Inflammatory macrophage treated with lipopolysaccharide for 4 hours (primary cell): ENCODE results near the gene APOE.
A peak's percentile ranks its signal among the peaks of the same experiment; 100 is the strongest.
"Not testable (repeated sequence)": the region's sequence is repeated elsewhere in the genome, so short reads cannot be mapped to it uniquely, and the experiment has no call there.

Experiments
- DNase-seq: peaks from one replicate; pipeline ENCODE4 v3.0.0-alpha.2; 2020

APOE gene

DNA sequence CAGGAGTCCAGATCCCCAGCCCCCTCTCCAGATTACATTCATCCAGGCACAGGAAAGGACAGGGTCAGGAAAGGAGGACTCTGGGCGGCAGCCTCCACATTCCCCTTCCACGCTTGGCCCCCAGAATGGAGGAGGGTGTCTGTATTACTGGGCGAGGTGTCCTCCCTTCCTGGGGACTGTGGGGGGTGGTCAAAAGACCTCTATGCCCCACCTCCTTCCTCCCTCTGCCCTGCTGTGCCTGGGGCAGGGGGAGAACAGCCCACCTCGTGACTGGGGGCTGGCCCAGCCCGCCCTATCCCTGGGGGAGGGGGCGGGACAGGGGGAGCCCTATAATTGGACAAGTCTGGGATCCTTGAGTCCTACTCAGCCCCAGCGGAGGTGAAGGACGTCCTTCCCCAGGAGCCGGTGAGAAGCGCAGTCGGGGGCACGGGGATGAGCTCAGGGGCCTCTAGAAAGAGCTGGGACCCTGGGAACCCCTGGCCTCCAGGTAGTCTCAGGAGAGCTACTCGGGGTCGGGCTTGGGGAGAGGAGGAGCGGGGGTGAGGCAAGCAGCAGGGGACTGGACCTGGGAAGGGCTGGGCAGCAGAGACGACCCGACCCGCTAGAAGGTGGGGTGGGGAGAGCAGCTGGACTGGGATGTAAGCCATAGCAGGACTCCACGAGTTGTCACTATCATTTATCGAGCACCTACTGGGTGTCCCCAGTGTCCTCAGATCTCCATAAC is at the start of gene APOE:
Gene APOE, plus strand, starts transcription at position 360 of the 724 bp plus-strand sequence. CDS start 829 bp downstream, outside the sequence.
- no peak for DNase-seq

DNA sequence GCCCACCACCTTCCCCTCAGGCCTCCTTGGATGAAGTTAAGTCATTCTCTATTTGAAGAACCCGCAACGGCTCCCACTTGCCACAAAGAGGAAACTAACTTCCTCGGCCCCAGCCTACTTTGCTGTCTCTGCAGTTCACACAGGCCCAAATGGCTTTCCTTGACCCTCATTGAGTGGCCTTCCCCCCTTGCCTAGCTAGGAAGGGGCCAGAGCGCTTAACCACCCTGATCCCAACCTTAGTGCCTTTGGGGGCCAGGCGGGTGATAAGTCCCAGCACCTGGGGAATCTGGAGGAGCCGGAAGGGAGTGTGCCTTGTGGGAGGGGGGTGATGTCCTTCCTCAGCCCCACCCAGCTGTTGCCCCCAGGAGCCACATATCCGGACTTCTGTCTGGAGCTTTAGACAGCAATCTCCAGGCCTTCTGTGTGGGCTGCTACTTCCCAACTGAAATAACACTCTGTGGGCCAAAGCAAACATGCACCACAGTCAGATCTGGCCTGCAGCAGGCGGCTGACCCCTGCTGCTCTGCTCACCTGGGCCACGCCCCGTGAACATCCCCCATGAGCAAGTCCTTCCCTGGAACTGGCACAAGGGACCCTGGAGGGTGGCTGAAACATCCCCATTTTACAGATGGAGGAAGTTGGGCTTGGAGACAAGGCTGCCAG is 49.0 kb upstream of the APOE start:
- peak; percentile 72 for DNase-seq

DNA sequence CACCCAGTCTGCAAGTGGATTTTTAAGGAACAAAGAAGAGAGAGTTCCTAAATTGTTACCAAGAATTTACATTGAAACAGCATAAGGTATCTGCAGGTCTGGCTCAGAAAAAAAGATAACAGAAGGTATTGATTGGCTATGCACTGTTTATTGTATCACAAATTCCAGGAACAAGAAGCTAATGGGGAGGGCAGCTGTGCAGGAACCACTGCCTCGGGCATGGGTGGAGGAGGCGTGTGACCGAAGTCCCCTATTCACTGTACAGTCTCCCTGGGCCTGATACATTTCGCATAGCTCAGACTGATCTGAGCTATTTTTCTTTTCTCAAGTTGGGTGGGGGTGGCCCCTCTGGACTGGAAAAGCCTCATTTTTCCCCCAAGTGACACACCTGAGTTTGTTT is 47.8 kb upstream of the APOE start:
- DNase-seq = no peak

DNA sequence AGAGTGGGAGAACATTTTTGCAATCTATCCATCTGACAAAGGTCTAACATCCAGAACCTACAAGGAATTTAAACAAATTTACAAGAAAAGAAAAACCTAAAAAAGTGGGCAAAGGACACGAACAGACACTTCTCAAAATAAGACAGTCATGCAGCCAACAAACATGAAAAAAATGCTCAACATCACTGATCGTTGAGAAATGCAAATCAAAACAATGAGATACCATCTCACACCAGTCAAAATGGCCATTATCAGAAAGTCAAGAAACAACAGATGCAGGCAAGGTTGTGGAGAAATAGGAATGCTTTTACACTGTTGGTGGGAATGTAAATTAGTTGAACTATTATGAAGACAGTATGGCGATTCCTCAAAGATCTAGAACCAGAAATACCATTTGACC is 44.0 kb upstream of the APOE start:
- not testable (repeated sequence) for DNase-seq

DNA sequence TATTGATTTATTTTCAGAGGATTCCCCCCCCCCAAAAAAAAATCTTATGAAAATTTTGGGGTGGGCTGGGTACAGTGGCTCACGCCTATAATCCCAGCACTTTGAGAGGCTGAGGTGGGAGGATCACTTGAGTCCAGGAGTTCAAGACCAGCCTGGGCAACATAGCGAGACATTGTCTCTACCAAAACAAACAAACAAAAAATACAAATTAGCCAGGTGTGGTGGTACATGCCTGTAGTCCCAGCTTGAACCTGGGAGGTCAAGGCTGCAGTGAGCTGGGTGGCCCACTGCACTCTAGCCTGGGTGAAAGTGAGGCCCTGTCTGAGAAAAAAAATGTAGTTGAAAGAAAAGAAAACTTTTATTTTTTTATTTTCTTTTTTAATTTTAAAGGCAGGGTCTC is 41.6 kb upstream of the APOE start:
- no peak for DNase-seq

DNA sequence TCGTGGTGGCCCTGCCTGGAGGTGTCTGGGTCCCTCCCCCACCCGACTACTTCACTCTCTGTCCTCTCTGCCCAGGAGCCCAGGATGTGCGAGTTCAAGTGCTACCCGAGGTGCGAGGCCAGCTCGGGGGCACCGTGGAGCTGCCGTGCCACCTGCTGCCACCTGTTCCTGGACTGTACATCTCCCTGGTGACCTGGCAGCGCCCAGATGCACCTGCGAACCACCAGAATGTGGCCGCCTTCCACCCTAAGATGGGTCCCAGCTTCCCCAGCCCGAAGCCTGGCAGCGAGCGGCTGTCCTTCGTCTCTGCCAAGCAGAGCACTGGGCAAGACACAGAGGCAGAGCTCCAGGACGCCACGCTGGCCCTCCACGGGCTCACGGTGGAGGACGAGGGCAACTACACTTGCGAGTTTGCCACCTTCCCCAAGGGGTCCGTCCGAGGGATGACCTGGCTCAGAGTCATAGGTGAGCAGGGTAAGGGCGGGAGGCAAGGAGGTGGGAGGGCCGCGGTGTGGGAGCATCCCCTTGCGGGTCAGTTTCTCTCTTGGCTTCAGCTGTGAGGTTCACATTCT is 40.3 kb upstream of the APOE start:
- no peak for DNase-seq

DNA sequence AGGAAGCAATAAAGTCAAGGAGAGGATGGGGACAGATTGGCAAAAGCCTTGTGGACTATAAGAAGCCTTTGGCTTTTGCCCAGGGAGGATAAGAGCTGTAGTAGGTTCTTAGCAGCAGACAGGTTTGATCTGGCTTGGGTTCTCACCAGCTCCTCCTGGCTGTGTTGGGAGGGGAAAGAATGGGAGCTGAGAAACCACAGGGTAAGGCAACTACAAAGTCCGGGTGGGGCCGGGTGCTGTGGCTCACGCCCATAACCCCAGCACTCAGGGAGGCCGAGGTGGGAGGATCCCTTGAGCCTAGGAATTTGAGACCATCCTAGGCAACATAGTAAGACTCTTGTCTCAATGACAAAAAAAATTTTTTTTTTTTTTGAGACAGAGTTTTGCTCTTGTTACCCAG is 38.9 kb upstream of the APOE start:
- DNase-seq = no peak

DNA sequence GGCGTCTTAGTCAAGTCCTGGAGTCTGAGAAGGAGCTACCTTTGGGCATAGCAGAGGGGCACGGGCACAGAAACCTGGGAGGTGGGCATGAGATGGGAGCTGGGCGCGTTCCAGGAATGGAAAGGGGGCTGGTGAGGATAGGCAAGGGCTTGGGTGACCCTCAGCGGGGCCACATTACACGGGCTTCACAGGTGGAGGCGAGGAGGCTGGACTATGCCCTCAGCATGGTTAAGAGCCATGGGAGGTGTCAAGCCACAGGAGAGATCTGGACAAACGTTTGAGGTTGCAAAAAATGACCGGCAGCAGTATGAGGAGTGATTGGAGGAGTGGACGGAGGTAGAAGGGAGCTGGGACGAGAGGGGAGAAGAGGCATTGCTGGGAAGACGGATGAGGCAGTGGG is 38.0 kb upstream of the APOE start:
- no peak for DNase-seq

DNA sequence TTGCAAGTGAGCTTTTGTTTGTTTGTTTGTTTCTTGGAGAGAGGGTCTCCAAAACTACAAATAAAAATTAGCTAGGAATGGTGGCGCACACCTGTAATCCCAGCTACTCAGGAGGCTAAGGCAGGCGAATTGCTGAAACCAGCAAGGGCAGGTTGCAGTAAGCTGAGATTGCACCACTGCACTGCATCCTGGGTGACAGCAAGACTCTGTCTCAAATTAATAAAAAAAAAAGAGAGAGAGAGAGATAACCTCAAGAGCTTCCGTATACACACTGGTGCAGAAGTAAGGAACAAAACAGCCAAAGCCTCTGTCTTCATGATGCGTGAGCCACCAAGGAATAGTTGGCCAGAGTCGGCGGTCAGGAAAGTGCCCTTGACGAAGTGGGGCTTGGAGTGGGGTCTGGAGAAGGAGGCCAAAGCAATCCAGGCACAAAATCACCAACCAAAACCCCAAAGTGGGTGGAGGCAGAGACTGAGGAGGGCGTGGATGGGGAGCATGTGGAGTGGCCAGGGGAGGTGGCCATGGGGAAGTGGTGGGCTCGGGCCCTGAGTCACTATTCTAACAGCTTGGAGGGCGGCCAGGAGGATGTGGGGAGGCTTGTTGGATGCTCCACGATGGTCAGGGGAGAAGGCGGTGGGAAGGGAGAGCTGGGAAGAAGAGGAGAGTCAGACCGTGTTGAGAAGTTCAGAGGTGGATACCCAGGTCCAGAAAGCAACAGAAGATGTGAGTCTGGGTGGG is 35.7 kb upstream of the APOE start:
- DNase-seq = peak; percentile 77

DNA sequence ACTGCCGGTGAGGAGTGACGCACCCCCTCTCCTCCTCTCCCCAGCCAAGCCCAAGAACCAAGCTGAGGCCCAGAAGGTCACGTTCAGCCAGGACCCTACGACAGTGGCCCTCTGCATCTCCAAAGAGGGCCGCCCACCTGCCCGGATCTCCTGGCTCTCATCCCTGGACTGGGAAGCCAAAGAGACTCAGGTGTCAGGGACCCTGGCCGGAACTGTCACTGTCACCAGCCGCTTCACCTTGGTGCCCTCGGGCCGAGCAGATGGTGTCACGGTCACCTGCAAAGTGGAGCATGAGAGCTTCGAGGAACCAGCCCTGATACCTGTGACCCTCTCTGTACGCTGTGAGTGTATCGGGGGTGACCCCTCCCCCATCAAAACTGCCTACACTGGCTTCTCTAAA is 33.8 kb upstream of the APOE start:
- DNase-seq = no peak

DNA sequence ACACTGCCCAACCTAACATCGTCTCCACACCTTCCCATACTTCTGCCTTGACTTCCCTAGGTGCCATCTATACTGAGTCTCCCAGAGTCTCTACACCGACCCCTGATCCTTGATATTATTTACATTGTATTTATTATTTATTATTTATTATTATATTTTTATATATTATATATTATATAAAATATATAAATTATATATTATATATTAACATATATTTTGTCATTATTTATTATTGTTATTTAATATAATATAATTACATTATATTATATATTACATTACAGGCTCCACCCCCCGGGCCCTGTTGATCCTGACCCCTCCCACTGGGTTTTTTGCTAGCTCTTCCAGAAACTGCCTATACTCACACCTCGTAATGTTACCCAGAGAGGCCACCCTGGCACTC is 32.9 kb upstream of the APOE start:
- DNase-seq = no peak

DNA sequence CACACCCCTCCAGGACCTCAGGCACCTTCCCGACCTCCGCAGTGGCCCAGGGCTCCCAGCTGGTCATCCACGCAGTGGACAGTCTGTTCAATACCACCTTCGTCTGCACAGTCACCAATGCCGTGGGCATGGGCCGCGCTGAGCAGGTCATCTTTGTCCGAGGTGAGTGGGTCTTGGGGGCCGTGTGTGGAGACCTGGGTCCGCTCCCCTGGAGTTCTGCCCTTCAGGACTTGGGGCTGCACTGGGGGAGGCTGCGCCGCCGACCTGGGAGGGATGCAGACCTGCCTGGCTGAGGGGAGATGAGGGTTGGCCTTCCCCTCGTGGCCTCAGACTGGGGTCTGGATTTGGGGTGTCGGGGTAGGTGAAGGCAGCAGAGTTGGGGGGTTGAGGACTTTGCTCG is 31.3 kb upstream of the APOE start:
- DNase-seq = no peak

DNA sequence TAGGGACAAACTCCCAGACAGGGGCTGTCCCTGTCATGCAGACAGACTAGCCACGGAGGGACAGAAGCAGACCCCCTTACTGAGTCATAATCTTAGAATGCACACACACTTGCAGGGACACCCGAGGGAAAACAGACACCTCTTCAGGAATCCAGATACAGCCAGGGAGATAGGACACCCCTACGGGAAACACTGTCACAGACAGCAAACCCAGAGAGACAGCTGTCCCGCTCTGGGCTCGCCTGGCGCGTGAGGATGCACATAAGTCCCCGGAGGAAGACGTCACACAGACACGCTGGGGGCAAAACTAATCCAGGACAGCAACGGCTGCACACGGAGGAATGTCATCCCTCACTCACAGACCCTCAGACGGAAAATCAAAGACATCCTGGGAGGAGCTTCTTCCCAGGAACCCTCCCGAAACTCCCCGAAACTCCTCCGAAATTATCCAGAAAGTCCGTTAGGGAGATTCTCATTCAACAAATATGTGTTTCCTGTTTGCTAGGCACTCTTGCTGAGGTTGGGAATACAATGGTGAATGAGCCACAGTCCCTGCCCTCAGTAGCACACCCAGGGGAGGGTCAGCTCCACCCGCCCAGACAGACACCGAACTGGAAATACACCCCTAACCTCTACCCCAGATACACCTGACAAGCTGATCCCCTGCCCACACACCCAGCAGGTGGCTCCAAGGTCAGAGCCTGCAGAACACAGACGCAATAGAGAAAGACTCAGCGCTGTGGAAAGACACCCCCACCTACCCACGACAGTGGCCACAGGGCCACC is 29.7 kb upstream of the APOE start:
- no peak for DNase-seq

DNA sequence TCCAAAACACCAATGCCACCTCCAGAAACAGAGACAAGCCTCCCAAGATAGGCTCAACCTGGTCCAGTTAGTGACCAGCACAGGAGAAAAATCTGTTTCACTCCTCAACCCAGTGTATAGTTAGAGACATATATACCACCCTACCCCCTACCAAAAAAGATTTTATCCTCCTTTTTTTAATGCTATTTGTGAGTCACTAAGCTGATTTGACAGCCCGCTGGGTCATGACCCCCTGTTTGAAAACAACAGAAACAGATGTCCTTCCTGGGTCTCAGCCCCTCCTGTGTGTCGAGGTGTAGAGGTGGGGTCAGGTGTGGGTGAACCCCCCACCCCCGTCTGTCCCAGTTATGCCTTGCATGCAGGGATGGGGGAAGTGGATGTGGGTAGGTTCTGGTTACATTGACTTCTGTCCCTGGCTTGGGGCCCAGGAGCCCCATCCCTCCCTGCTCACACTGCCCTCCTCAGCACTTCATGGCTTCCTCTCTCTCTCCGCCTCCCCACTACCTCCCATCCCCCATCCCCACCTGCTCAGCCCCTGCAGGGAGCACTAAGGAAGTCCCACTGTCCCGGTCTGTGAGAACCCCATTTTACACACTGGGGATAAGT is 28.6 kb upstream of the APOE start:
- no peak for DNase-seq

DNA sequence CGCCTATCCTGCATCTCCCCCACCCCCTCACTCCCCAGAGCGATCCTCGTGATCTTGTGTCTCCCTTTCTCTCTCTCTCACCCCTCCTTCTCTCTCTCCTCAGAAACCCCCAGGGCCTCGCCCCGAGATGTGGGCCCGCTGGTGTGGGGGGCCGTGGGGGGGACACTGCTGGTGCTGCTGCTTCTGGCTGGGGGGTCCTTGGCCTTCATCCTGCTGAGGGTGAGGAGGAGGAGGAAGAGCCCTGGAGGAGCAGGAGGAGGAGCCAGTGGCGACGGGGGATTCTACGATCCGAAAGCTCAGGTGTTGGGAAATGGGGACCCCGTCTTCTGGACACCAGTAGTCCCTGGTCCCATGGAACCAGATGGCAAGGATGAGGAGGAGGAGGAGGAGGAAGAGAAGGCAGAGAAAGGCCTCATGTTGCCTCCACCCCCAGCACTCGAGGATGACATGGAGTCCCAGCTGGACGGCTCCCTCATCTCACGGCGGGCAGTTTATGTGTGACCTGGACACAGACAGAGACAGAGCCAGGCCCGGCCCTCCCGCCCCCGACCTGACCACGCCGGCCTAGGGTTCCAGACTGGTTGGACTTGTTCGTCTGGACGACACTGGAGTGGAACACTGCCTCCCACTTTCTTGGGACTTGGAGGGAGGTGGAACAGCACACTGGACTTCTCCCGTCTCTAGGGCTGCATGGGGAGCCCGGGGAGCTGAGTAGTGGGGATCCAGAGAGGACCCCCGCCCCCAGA is 27.3 kb upstream of the APOE start:
- no peak for DNase-seq

DNA sequence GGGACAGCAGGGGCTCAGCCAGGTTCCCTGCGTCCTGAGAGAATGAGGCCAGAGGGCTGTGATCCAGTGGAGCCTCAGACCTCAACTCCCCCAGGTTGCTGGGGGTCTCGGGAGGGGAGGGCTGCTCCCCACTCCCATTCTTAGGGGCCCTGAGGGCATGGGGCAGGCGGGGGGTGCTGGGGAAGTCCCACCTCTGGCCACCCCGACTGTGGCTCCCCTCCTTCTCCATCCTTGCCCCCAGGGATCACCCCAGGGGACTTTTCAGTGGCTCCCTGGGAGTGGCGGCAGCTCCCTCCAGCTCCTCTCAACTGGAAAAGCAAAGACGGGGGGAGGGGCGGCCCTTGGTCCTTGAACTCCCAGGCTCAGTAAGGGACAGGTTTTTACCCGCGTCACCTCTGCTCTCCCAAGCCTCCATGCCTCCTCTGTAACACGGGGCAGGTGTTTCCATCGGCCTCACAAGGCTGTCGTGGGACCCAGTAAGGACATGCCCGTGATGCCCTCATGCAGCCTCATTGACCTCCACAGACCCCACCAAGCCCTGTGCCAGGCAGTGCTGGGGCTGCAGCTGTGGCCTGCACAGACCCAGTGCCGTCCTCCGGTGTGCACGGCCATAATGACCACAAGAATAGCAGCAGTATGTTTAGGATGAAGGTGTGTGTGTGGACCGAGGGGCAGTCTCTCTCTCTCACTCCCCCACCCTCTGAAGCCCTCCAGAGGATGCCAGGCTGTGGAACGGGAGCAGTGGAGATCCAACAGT is 26.1 kb upstream of the APOE start:
- DNase-seq = no peak

DNA sequence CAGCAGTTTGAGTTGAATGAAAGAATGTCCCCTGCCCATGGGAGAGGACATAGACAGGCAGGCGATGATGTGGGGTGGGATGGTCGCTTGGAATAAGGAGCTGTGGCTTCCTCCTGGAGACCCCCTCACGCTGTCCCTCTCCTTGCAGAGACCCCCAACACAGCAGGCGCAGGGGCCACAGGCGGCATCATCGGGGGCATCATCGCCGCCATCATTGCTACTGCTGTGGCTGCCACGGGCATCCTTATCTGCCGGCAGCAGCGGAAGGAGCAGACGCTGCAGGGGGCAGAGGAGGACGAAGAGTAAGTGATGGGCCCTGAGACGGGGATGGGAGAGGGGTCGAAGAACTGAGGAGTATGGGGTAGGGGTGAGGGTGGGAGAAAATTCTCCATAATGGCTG is 23.5 kb upstream of the APOE start:
- no peak for DNase-seq

DNA sequence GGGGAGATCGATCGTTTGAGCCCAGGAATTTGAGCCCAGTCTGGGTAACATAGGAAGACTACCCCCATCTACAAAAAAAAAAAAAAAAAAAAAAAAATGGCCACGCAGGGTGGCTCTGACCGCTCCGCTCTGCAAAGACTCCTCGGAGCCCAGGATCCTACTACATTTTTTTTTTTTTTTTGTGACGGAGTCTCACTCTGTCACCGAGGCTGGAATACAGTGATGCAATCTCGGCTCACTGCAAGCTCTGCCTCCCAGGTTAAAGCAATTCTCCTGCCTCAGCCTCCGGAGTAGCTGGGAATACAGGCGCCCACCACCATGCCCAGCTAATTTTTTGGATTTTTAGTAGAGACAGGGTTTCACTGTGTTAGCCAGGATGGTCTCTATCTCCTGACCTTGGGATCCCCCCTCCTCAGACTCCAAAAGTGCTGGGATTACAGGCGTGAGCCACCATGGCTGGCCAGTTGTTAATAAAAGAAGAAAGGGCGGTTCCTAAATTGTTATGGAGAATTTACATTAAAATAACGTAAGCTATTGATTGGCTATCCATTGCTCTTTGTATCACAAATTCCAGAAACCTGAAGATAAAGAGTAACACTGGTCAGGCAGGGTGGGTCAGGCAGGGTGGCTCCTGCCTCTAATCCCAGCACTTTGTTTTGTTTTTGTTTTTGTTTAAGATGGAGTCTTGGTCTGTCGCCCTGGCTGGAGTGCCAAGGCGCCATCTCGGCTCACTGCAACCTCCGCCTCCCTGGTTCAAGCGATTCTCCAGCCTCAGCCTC is 22.8 kb upstream of the APOE start:
- DNase-seq = not testable (repeated sequence)

DNA sequence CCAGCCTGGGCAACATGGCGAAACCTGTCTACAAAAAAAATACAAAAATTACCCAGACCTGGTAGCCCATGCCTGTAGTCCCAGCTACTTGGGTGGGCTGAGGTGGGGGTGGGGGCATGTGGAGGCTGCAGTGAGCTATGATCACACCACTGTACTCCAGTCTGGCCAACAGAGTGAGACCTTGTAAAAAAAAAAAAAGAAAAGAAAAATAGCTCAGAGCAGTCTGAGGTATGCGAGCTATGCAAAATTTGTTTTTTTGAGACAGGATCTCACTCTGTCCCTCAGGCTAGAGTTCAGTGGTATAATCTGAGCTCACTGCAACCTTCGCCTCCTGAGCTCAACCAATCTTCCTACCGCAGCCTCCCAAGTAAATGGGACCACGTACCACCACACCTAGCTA is 21.7 kb upstream of the APOE start:
- DNase-seq = no peak

DNA sequence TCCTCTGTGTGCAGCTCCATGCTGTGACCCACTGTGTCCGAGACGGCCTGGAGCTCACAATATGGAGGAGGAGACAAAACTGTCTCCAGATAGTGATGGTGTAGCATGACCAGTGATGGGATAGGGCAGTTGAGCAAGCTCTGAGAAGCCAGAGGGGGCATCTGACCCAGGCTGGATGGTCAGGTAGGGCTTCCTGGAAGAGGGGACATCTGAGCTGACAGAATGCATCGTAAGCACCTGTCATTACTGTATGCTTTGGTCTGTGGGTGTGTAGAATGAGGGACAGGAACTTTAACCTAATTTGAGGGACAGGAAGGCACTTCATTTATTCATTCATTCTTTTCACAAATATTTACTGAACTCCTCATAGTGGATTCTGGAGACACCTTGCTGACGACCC is 21.0 kb upstream of the APOE start:
- DNase-seq = no peak
